ENCODE measurements around the gene PRKAR2B. TPM values are rescaled to one million over a fixed set of nuclear protein-coding genes. Genes with fewer than 3 reads are reported as not detected.
"Not testable (repeated sequence)": the region's sequence is repeated elsewhere in the genome, so short reads cannot be mapped to it uniquely, and the experiment has no call there.

PRKAR2B gene
- polyA plus RNA-seq, 1 of the 3 experiments (the other 2 are of a cell fraction) = 17.3 TPM

- POLR2A ChIA-PET = no interaction called here
- no peak overlapping the region for H3K27ac ChIP-seq (ENCODE audit: low read depth in 2 of 2, low read length in 1 of 2)
- CTCF ChIA-PET = interaction anchor here (0.9 to 2.5 kb wide), 10 partner anchors 9 to 962 kb away, joined by 3 to 21 read pairs (median 4); no protein-coding TSS in a partner anchor
Observed at GRCh38 chr7:107138696-107139420, 94.4 kb downstream of the PRKAR2B start.

GRCh38 chr7:107143875-107144274, 99.4 kb downstream of the PRKAR2B start:
- H4K20me1 ChIP-seq (ENCODE audit: insufficient read depth); H3K27ac ChIP-seq (ENCODE audit: low read depth in 2 of 2, low read length in 1 of 2); H3K4me1 ChIP-seq (ENCODE audit: control insufficient read depth in 1 of 2, insufficient read depth in 2 of 2, low read depth in 1 of 2, low read length in 1 of 2); H3K79me2 ChIP-seq (ENCODE audit: insufficient read depth); H3K27me3 ChIP-seq (ENCODE audit: insufficient read depth); H3K9ac ChIP-seq; POLR2A ChIA-PET; H3K4me2 ChIP-seq; H3K9me2 ChIP-seq; H3K36me3 ChIP-seq (replicated peaks in 1 of 2; ENCODE audit: control insufficient read depth in 1 of 2, insufficient read depth in 2 of 2, low read length in 1 of 2); H3K4me3 ChIP-seq (ENCODE audit: low read depth in 2 of 2, low read length in 1 of 2); DNase-seq; H2AFZ ChIP-seq (ENCODE audit: low read depth); H3K9me3 ChIP-seq: not testable (repeated sequence)
- H3F3A ChIP-seq (replicated peaks; ENCODE audit: insufficient read depth) = peaks cover 33% of the 10 kb centered on the region
- CTCF ChIA-PET = interaction anchor here (1.1 to 1.6 kb wide), 2 partner anchors 12 kb away, joined by 4 to 5 read pairs; no protein-coding TSS in a partner anchor
- 75% methylated on average over 5 of the region's 5 CpGs for WGBS (ENCODE audit: low lambda C conversion rate)

More at GRCh38 chr7:107138696-107139420, 94.4 kb downstream of the PRKAR2B start:
- Histone ChIP-seq H3K9me3 (no peaks in the 10 kb centered on the region), H3K36me3 (replicated peaks in 1 of 2; ENCODE audit: control insufficient read depth in 1 of 2, insufficient read depth in 2 of 2, low read length in 1 of 2) (peaks cover 0 to 9% of the 10 kb centered on the region in 2 experiments), H4K20me1 (ENCODE audit: insufficient read depth) (no peaks in the 10 kb centered on the region), H2AFZ (ENCODE audit: low read depth) (no peak overlapping the region), H3K4me2 (no peak overlapping the region), H3K4me1 (ENCODE audit: control insufficient read depth in 1 of 2, insufficient read depth in 2 of 2, low read depth in 1 of 2, low read length in 1 of 2) (no peaks in the 10 kb centered on the region; a peak in 1 of 4 replicates), H3K27me3 (ENCODE audit: insufficient read depth) (no peaks in the 10 kb centered on the region), H3K9ac (no peak overlapping the region), H3K9me2 (no peaks in the 10 kb centered on the region), H3F3A (replicated peaks; ENCODE audit: insufficient read depth) (peaks cover 5% of the 10 kb centered on the region), H3K79me2 (ENCODE audit: insufficient read depth) (no peaks in the 10 kb centered on the region), H3K4me3 (ENCODE audit: low read depth in 2 of 2, low read length in 1 of 2) (no peak overlapping the region)
- no peak for DNase-seq
- TF ChIP-seq RXRA (IDR thresholded peaks at IDR 0.05; ENCODE audit: borderline replicate concordance, low read depth) (no peak), JUND (IDR thresholded peaks at IDR 0.05) (no peak), GATA2 (CRISPR knock-in tag; IDR thresholded peaks at IDR 0.05) (no peak), NRF1 (IDR thresholded peaks at IDR 0.05; ENCODE audit: low read depth, low read length) (no peak), EZH2phosphoT487 (IDR thresholded peaks at IDR 0.05; ENCODE audit: borderline replicate concordance, low read depth) (no peak), PBX3 (IDR thresholded peaks at IDR 0.05) (peak; percentile 29; the same call in 1 of the 2 replicates), TEAD4 (IDR thresholded peaks at IDR 0.05; ENCODE audit: borderline replicate concordance, insufficient read depth) (no peak), TCF12 (IDR thresholded peaks at IDR 0.05) (0 out of 2 replicates have a peak, but pooled peaks have one; percentile 17)
- TF ChIP-seq, protein P1, sequence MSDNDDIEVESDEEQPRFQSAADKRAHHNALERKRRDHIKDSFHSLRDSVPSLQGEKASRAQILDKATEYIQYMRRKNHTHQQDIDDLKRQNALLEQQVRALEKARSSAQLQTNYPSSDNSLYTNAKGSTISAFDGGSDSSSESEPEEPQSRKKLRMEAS (IDR thresholded peaks at IDR 0.05; ENCODE audit: low read depth) = no peak
- WGBS (ENCODE audit: low lambda C conversion rate) = 80% methylated on average over 7 of the region's 7 CpGs

All from SK-N-SH (cell line).